ENCODE measurements around the gene IGSF23. TPM values are rescaled to one million over a fixed set of nuclear protein-coding genes. Genes with fewer than 3 reads are reported as not detected.

Gene IGSF23
- total RNA-seq, 1 experiment from 2014 or later: not detected

DNA sequence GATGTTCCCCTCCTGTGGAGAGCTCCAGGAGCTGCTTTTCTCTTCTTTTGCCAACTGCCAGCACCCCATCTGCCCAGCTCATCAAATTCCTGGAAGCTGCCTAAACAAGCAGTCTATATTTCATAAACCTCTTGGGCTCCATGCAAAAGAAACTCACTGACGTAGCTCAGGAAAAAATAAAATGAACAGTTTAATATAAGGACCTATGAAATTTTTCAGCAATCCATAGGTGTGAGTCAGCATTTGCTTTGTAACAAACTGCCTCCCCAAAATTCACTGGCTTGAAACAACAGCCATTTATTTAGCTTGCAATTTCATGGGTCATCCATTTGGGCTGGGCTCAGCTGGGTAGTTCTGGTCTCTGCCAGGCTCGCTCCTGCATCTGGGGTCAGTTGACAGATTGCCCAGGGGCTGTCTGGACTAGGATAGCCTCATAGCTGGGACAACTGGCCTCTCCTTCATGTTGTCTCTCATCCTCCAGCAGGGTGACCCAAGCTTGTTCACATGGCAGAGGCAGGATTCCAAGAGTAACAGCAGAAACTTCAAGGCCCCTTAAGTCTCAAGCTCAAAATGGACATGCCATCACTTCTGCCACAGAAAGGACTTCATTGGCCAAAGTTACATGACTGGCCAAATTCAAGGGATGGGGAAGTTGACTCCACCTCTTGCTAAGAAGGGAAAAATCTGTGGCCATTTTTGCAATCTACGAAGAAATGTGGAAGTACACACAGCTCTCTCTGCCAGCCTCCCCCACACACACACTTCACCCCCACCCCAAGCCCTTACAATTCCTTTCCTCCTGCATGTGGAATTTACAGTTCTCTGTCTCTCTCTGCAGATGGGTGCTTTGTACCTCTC lies 22.4 kb downstream of the IGSF23 start:
- no peak overlapping the region for H3K27ac ChIP-seq (ENCODE audit: low read depth, low read length, poor library complexity, severe bottlenecking)

GRCh38 chr19:44636439-44637389 lies 23.4 kb downstream of the IGSF23 start:
- CTCF ChIA-PET: no interaction called here
- BruUV-seq (replicated peaks): no TSS peak

More for the DNA sequence above, 22.4 kb downstream of the IGSF23 start:
- Histone ChIP-seq H3K4me3 (ENCODE audit: low read depth, low read length, poor library complexity, severe bottlenecking) (no peak overlapping the region), H3K27me3 (replicated peaks; ENCODE audit: insufficient read depth, low read depth, low read length, poor library complexity) (no peaks in the 10 kb centered on the region), H3K36me3 (ENCODE audit: insufficient read depth, low read length, poor library complexity, severe bottlenecking) (no peaks in the 10 kb centered on the region), H3K4me1 (ENCODE audit: insufficient read depth, low read length, poor library complexity, severe bottlenecking) (peaks cover 3% of the 10 kb centered on the region), H3K9me3 (ENCODE audit: low read depth, low read length, poor library complexity, severe bottlenecking) (no peaks in the 10 kb centered on the region)
- ChIA-PET POLR2A (ENCODE audit: low non-redundant PET) (interaction anchor here (0.6 kb wide), 1 partner anchor 146 kb away, joined by 9 read pairs; no protein-coding TSS in a partner anchor), CTCF (no interaction called here)
- intact Hi-C loops (cut with micrococcal nuclease; ENCODE audit: unreplicated experiment): no loop called here
- TF ChIP-seq, protein P1, sequence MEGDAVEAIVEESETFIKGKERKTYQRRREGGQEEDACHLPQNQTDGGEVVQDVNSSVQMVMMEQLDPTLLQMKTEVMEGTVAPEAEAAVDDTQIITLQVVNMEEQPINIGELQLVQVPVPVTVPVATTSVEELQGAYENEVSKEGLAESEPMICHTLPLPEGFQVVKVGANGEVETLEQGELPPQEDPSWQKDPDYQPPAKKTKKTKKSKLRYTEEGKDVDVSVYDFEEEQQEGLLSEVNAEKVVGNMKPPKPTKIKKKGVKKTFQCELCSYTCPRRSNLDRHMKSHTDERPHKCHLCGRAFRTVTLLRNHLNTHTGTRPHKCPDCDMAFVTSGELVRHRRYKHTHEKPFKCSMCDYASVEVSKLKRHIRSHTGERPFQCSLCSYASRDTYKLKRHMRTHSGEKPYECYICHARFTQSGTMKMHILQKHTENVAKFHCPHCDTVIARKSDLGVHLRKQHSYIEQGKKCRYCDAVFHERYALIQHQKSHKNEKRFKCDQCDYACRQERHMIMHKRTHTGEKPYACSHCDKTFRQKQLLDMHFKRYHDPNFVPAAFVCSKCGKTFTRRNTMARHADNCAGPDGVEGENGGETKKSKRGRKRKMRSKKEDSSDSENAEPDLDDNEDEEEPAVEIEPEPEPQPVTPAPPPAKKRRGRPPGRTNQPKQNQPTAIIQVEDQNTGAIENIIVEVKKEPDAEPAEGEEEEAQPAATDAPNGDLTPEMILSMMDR (conservative IDR thresholded peaks at IDR 0.05; ENCODE audit: low read depth, low read length): no peak
- TF ChIP-seq EZH2 (IDR thresholded peaks at IDR 0.05; ENCODE audit: borderline replicate concordance, low read depth, low read length, poor library complexity, severe bottlenecking): no peak
- no TSS peak for BruUV-seq (replicated peaks)
- no peak for DNase-seq (ENCODE audit: low spot score)

GRCh38 chr19:44637390-44637764 lies 24.0 kb downstream of the IGSF23 start:
- intact Hi-C loops (cut with micrococcal nuclease; ENCODE audit: unreplicated experiment): no loop called here
- no peak overlapping the region for H3K4me3 ChIP-seq (ENCODE audit: low read depth, low read length, poor library complexity, severe bottlenecking)
- POLR2A ChIA-PET (ENCODE audit: low non-redundant PET): no interaction called here
- TF ChIP-seq EZH2 (IDR thresholded peaks at IDR 0.05; ENCODE audit: borderline replicate concordance, low read depth, low read length, poor library complexity, severe bottlenecking): no peak
- TF ChIP-seq, protein P1 (conservative IDR thresholded peaks at IDR 0.05; ENCODE audit: low read depth, low read length): no peak
- no peaks in the 10 kb centered on the region for H3K9me3 ChIP-seq (ENCODE audit: low read depth, low read length, poor library complexity, severe bottlenecking)
- H3K27ac ChIP-seq (ENCODE audit: low read depth, low read length, poor library complexity, severe bottlenecking): no peak overlapping the region
- H3K4me1 ChIP-seq (ENCODE audit: insufficient read depth, low read length, poor library complexity, severe bottlenecking): peaks cover 3% of the 10 kb centered on the region
- no peak for DNase-seq (ENCODE audit: low spot score)
- no peaks in the 10 kb centered on the region for H3K36me3 ChIP-seq (ENCODE audit: insufficient read depth, low read length, poor library complexity, severe bottlenecking)
- no peaks in the 10 kb centered on the region for H3K27me3 ChIP-seq (replicated peaks; ENCODE audit: insufficient read depth, low read depth, low read length, poor library complexity)
- CTCF ChIA-PET: no interaction called here
- no TSS peak for BruUV-seq (replicated peaks)

More at GRCh38 chr19:44636439-44637389, 23.4 kb downstream of the IGSF23 start:
- intact Hi-C loops (cut with micrococcal nuclease; ENCODE audit: unreplicated experiment): no loop called here
- Histone ChIP-seq H3K27me3 (replicated peaks; ENCODE audit: insufficient read depth, low read depth, low read length, poor library complexity) (no peaks in the 10 kb centered on the region), H3K9me3 (ENCODE audit: low read depth, low read length, poor library complexity, severe bottlenecking) (no peaks in the 10 kb centered on the region), H3K27ac (ENCODE audit: low read depth, low read length, poor library complexity, severe bottlenecking) (no peak overlapping the region), H3K36me3 (ENCODE audit: insufficient read depth, low read length, poor library complexity, severe bottlenecking) (no peaks in the 10 kb centered on the region), H3K4me3 (ENCODE audit: low read depth, low read length, poor library complexity, severe bottlenecking) (no peak overlapping the region), H3K4me1 (ENCODE audit: insufficient read depth, low read length, poor library complexity, severe bottlenecking) (peaks cover 3% of the 10 kb centered on the region)
- POLR2A ChIA-PET (ENCODE audit: low non-redundant PET): no interaction called here
- DNase-seq (ENCODE audit: low spot score): no peak
- TF ChIP-seq, protein P1 (conservative IDR thresholded peaks at IDR 0.05; ENCODE audit: low read depth, low read length): no peak
- TF ChIP-seq EZH2 (IDR thresholded peaks at IDR 0.05; ENCODE audit: borderline replicate concordance, low read depth, low read length, poor library complexity, severe bottlenecking): no peak
